A549 (cell line): ENCODE measurements around the gene DCAF8L1. TPM values are rescaled to one million over a fixed set of nuclear protein-coding genes. Genes with fewer than 3 reads are reported as not detected.
"Not testable (repeated sequence)": the region's sequence is repeated elsewhere in the genome, so short reads cannot be mapped to it uniquely, and the experiment has no call there.

ENCODE experiments used
- ATAC-seq, 2 experiments: fragments of 200-7000 bp in 1 of 2; fragments of >200 bp in 1 of 2; cut with Nextera tagmentation in 1 of 2; cut with Tn5 transposase in 1 of 2; 3 replicates each; pipeline versions ENCODE4 v1.8.0 to v1.9.1; 2018 to 2020; ENCODE audit warnings: mild to moderate bottlenecking in 1 of 2, moderate library complexity in 1 of 2
- CTCF ChIA-PET: fragments of 300-600 bp; sonication (Branson Sonifier 250); formaldehyde crosslinking; extraction: SDS; loops from one replicate; lab custom pipeline; 2021; ENCODE audit warnings: antibody characterized with exemption, inconsistent platforms; lab: Yijun Ruan, JAX
- POLR2A ChIA-PET: fragments of 350-600 bp; formaldehyde crosslinking; extraction: SDS; loops from one replicate; lab custom pipeline; 2021; ENCODE audit warnings: antibody characterized with exemption, inconsistent platforms; lab: Yijun Ruan, JAX
- DNase-seq, 2 experiments: peaks; one replicate each; pipeline versions ENCODE4 v3.0.0 to v3.0.0-alpha.2; 2011 to 2016; ENCODE audit warnings: low read depth in 1 of 2, low spot score in 1 of 2
- FAIRE-seq: peaks from 2 replicates; lab custom pipeline; 2011; peaks lifted over from hg19 to GRCh38; lab: Jason Lieb, UNC
- H3K27ac ChIP-seq, 2 experiments: fragments of >200 bp; sonication (Bioruptor Twin); formaldehyde crosslinking; 3 replicates each; pipeline ENCODE4 v1.5.1; 2016 to 2017
- H3K4me1 ChIP-seq: fragments of >200 bp; sonication (Bioruptor Twin); formaldehyde crosslinking; 3 replicates; pipeline ENCODE4 v1.6.1; 2016
- H3K4me2 ChIP-seq: fragments of >200 bp; sonication (Bioruptor Twin); formaldehyde crosslinking; 3 replicates; pipeline ENCODE4 v1.6.1; 2016
- H3K4me3 ChIP-seq: fragments of >200 bp; sonication (Bioruptor Twin); formaldehyde crosslinking; 3 replicates; pipeline ENCODE4 v1.5.1; 2016
- H3K9me3 ChIP-seq: fragments of >200 bp; sonication (Bioruptor Twin); formaldehyde crosslinking; 3 replicates; pipeline ENCODE4 v1.6.1; 2016
- BHLHE40 ChIP-seq: IDR thresholded peaks from 2 replicates; pipeline ENCODE4 v1.6.1; 2012; ENCODE audit warnings: low read depth, low read length, inconsistent platforms
- CHD4 ChIP-seq: fragments of 200-600 bp; sonication (generic); IDR thresholded peaks from 2 replicates; pipeline ENCODE4 v1.6.1; 2016; ENCODE audit warnings: antibody characterized with exemption, mild to moderate bottlenecking, borderline replicate concordance
- EHF ChIP-seq: fragments of 250-450 bp; sonication (Bioruptor Pico); IDR thresholded peaks from 2 replicates; pipeline ENCODE4 v1.5.0; 2020; ENCODE audit warnings: mild to moderate bottlenecking
- EHMT2 ChIP-seq: fragments of 200-600 bp; sonication (generic); IDR thresholded peaks from 2 replicates; pipeline ENCODE4 v1.6.1; 2016; ENCODE audit warnings: antibody characterized with exemption, low read depth, mild to moderate bottlenecking, moderate library complexity
- EP300 ChIP-seq, 2 experiments: fragments of >200 bp; sonication (Bioruptor Twin); formaldehyde crosslinking; IDR thresholded peaks; 2 replicates in 1 of 2; 3 replicates in 1 of 2; pipeline ENCODE4 v1.6.1; 2016 to 2017
- FOXS1 ChIP-seq: fragments of 250-450 bp; sonication (Bioruptor Pico); IDR thresholded peaks from 2 replicates; pipeline ENCODE4 v1.5.0; 2020; ENCODE audit warnings: mild to moderate bottlenecking, moderate library complexity
- GATA3 ChIP-seq: IDR thresholded peaks from 2 replicates; pipeline ENCODE4 v1.6.1; 2012; ENCODE audit warnings: borderline replicate concordance
- HOXA7 ChIP-seq: fragments of 250-450 bp; sonication (Bioruptor Pico); IDR thresholded peaks from 2 replicates; pipeline ENCODE4 v1.5.0; 2020; ENCODE audit warnings: mild to moderate bottlenecking, moderate library complexity
- HOXB13 ChIP-seq: fragments of 250-450 bp; sonication (Bioruptor Pico); IDR thresholded peaks from 2 replicates; pipeline ENCODE4 v1.5.0; 2020; ENCODE audit warnings: low read depth, mild to moderate bottlenecking, moderate library complexity
- HOXB5 ChIP-seq: fragments of 250-450 bp; sonication (Bioruptor Pico); IDR thresholded peaks from 2 replicates; pipeline ENCODE4 v1.5.0; 2020; ENCODE audit warnings: mild to moderate bottlenecking, moderate library complexity
- KDM1A ChIP-seq: fragments of 200-600 bp; sonication (generic); IDR thresholded peaks from 2 replicates; pipeline ENCODE4 v1.6.1; 2016; ENCODE audit warnings: low read depth, mild to moderate bottlenecking
- MAZ ChIP-seq: fragments of 150-350 bp; IDR thresholded peaks from 2 replicates; pipeline ENCODE4 v1.6.1; 2014; ENCODE audit warnings: antibody characterized with exemption, low read depth, low read length, borderline replicate concordance
- NPAS2 ChIP-seq: fragments of 250-450 bp; sonication (Bioruptor Pico); IDR thresholded peaks from 2 replicates; pipeline ENCODE4 v1.8.0; 2022; ENCODE audit warnings: mild to moderate bottlenecking, moderate library complexity, borderline replicate concordance
- NR3C1 ChIP-seq: fragments of >200 bp; sonication (Bioruptor Twin); formaldehyde crosslinking; IDR thresholded peaks from 3 replicates; pipeline ENCODE4 v1.6.1; 2017
- PHF8 ChIP-seq: fragments of 200-600 bp; sonication (generic); IDR thresholded peaks from 2 replicates; pipeline ENCODE4 v1.6.1; 2016; ENCODE audit warnings: low read depth, mild to moderate bottlenecking, antibody characterized with exemption, moderate library complexity, borderline replicate concordance
- SREBF2 ChIP-seq: fragments of 450-650 bp; IDR thresholded peaks from 2 replicates; pipeline ENCODE4 v1.6.1; 2014; ENCODE audit warnings: mild to moderate bottlenecking, moderate library complexity
- TFCP2L1 ChIP-seq: fragments of 250-450 bp; sonication (Bioruptor Pico); IDR thresholded peaks from 2 replicates; pipeline ENCODE4 v1.5.0; 2021; ENCODE audit warnings: mild to moderate bottlenecking
- TP53 ChIP-seq: fragments of 250-450 bp; sonication (Bioruptor Pico); IDR thresholded peaks from 2 replicates; pipeline ENCODE4 v1.5.0; 2021; ENCODE audit warnings: mild to moderate bottlenecking, moderate library complexity
- ZC3H11A ChIP-seq: fragments of 450-650 bp; IDR thresholded peaks from 2 replicates; pipeline ENCODE4 v1.6.1; 2014; ENCODE audit warnings: antibody characterized with exemption, mild to moderate bottlenecking
- ZFP36 ChIP-seq: fragments of 450-650 bp; IDR thresholded peaks from 2 replicates; pipeline ENCODE4 v1.6.1; 2014; ENCODE audit warnings: borderline replicate concordance; ENCODE audit not compliant: partially characterized antibody
- ZSCAN20 ChIP-seq: fragments of 250-450 bp; sonication (Bioruptor Pico); IDR thresholded peaks from 2 replicates; pipeline ENCODE4 v1.8.0; 2022; ENCODE audit warnings: mild to moderate bottlenecking, moderate library complexity
- WGBS: methylation state at CpG from one replicate; pipeline ENCODE4 v1.1.6; 2017; ENCODE audit errors: missing lambda C conversion rate; 5-methylcytosine and 5-hydroxymethylcytosine counted together
- polyA plus RNA-seq, 4 experiments: library from polyadenylated mRNA; depleted of rRNA in 3 of 4; stranded (reverse); fragments of >200 nt; fragmentation: RNase III in 1 of 4; extraction: RNeasy Plus Mini Kit Qiagen cat#74134 plus additional on column Dnase treatment in 1 of 4; gene quantifications; 2 replicates in 3 of 4; 3 replicates in 1 of 4; pipeline ENCODE4 v1.2.3, GENCODE V29; 2011 to 2017
- TF ChIP-seq, protein P1 (sequence below): fragments of 200-600 bp; sonication (generic); IDR thresholded peaks from 2 replicates; pipeline ENCODE4 v1.6.1; 2016; ENCODE audit warnings: antibody characterized with exemption, mild to moderate bottlenecking, moderate library complexity
- TF ChIP-seq, protein P2 (sequence below): fragments of 150-350 bp; IDR thresholded peaks from 2 replicates; pipeline ENCODE4 v1.6.1; 2014; ENCODE audit warnings: low read depth, mild to moderate bottlenecking, low read length
- TF ChIP-seq, protein P3 (sequence below): fragments of >200 bp; sonication (Bioruptor Twin); formaldehyde crosslinking; IDR thresholded peaks from 3 replicates; pipeline ENCODE4 v1.6.1; 2016
- TF ChIP-seq, protein P4 (sequence below): IDR thresholded peaks from 2 replicates; pipeline ENCODE4 v1.6.1; 2012
- TF ChIP-seq, protein P5 (sequence below): fragments of >200 bp; sonication (Bioruptor Twin); formaldehyde crosslinking; IDR thresholded peaks from 3 replicates; pipeline ENCODE4 v1.5.1; 2016

Gene DCAF8L1
- polyA plus RNA-seq, 2 of the 4 experiments (the other 2 are of a cell fraction), result not detected

DNA sequence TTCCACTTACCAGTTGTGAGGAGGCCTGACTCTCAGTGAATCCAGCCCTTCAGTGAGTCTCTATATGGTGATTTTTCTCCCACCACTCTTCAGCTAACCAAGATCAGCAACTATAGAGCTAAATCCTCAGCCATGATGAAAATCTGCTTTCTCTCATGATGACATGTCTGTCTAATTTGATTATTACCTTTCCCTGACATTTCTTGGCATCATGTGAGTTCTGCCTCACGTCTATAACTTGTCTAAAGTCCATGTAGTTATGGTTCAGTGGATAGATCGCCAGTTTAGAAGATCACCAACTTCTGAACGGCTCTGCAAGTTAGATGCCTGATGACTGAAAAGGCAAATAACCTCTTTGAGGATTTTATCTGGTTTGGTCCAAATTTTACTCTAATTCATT lies 14.9 kb upstream of the DCAF8L1 start (continued):
- TF ChIP-seq, protein P1, sequence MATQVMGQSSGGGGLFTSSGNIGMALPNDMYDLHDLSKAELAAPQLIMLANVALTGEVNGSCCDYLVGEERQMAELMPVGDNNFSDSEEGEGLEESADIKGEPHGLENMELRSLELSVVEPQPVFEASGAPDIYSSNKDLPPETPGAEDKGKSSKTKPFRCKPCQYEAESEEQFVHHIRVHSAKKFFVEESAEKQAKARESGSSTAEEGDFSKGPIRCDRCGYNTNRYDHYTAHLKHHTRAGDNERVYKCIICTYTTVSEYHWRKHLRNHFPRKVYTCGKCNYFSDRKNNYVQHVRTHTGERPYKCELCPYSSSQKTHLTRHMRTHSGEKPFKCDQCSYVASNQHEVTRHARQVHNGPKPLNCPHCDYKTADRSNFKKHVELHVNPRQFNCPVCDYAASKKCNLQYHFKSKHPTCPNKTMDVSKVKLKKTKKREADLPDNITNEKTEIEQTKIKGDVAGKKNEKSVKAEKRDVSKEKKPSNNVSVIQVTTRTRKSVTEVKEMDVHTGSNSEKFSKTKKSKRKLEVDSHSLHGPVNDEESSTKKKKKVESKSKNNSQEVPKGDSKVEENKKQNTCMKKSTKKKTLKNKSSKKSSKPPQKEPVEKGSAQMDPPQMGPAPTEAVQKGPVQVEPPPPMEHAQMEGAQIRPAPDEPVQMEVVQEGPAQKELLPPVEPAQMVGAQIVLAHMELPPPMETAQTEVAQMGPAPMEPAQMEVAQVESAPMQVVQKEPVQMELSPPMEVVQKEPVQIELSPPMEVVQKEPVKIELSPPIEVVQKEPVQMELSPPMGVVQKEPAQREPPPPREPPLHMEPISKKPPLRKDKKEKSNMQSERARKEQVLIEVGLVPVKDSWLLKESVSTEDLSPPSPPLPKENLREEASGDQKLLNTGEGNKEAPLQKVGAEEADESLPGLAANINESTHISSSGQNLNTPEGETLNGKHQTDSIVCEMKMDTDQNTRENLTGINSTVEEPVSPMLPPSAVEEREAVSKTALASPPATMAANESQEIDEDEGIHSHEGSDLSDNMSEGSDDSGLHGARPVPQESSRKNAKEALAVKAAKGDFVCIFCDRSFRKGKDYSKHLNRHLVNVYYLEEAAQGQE, result no peak
- no peak for TF ChIP-seq ZFP36

DNA sequence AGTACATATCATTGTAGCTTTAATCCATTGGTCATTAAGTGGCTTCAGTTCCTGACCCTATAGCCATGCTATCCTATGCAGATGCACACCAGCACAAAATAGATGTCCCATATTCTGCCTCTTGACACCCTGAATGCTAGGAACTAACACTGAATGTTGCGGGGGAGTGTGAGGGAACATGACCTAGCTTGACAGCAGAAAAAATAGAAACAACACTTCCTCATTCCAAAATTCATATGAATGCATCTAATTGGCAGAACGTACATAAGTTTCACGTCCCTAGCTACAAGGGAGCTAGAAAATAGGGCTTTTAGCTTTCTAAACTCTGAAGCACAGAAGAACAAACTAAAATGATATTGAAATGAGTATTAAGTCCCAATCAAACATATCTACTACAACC lies 14.4 kb upstream of the DCAF8L1 start:
- TF ChIP-seq EHMT2 (no peak), KDM1A (no peak), ZSCAN20 (CRISPR knock-in tag) (no peak), NPAS2 (CRISPR knock-in tag) (no peak), HOXB13 (CRISPR knock-in tag) (no peak), CHD4 (no peak), TP53 (no peak)
- TF ChIP-seq, protein P2, sequence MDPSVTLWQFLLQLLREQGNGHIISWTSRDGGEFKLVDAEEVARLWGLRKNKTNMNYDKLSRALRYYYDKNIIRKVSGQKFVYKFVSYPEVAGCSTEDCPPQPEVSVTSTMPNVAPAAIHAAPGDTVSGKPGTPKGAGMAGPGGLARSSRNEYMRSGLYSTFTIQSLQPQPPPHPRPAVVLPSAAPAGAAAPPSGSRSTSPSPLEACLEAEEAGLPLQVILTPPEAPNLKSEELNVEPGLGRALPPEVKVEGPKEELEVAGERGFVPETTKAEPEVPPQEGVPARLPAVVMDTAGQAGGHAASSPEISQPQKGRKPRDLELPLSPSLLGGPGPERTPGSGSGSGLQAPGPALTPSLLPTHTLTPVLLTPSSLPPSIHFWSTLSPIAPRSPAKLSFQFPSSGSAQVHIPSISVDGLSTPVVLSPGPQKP, result no peak
- TF ChIP-seq, protein P3, sequence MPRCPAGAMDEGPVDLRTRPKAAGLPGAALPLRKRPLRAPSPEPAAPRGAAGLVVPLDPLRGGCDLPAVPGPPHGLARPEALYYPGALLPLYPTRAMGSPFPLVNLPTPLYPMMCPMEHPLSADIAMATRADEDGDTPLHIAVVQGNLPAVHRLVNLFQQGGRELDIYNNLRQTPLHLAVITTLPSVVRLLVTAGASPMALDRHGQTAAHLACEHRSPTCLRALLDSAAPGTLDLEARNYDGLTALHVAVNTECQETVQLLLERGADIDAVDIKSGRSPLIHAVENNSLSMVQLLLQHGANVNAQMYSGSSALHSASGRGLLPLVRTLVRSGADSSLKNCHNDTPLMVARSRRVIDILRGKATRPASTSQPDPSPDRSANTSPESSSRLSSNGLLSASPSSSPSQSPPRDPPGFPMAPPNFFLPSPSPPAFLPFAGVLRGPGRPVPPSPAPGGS, result no peak
- TF ChIP-seq, protein P4, sequence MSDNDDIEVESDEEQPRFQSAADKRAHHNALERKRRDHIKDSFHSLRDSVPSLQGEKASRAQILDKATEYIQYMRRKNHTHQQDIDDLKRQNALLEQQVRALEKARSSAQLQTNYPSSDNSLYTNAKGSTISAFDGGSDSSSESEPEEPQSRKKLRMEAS, result no peak
- POLR2A ChIA-PET, result interaction anchor here (0.6 kb wide), 1 partner anchor 416 kb away, joined by 3 read pairs; no protein-coding TSS in a partner anchor
- no peak overlapping the region for H3K4me3 ChIP-seq
- WGBS, result 45% methylated on average over 3 of the region's 3 CpGs
- no peak overlapping the region for H3K27ac ChIP-seq
- no peaks in the 10 kb centered on the region for H3K4me1 ChIP-seq
- ATAC-seq (no peak), FAIRE-seq (no peak), DNase-seq (no peak)
- CTCF ChIA-PET, result no interaction called here
- no peak overlapping the region for H3K4me2 ChIP-seq
- no peaks in the 10 kb centered on the region for H3K9me3 ChIP-seq

DNA sequence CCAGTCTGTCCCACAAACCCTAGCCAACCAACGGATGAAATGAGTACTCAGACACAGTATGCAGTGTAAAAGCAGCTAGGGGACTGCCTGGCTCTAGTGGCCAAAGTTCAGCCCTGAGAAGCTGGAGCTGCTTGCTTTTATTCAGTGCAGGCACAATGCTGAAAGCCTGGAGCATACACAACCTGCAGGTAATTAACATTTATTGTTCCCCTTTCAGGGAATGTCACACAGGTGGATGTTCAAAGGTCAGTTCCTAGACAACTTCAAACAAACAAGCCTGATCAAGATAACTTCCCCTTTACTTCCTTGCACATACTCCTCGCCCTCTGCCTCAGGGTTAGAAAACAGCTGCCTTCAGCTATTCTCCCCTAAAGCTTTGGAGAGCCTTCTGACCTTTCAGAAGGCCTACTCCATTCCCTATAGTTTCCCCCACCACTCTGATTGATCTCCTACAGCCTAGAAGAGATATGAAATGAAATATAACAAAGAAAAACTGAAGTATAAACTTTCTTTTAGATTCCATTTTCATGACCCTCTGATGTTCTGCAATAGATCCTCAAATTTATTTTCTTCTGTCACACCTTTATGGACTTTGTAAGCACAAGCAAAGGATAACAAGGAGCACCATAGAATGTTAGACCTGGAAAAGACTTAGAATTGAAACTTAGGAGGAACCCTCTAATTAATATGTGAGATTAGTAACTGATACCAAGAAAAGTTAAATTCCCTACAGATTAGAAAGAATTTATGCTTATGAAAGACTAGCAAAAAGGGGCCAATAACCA lies 6.8 kb upstream of the DCAF8L1 start:
- no peak overlapping the region for H3K27ac ChIP-seq
- ChIA-PET CTCF (no interaction called here), POLR2A (no interaction called here)
- H3K4me3 ChIP-seq, result no peak overlapping the region
- ATAC-seq (no peak), FAIRE-seq (peak; percentile 97), DNase-seq (no peak)
- no peaks in the 10 kb centered on the region for H3K9me3 ChIP-seq
- no peaks in the 10 kb centered on the region for H3K4me1 ChIP-seq
- 6% methylated on average over 2 of the region's 2 CpGs for WGBS
- no peak for TF ChIP-seq ZFP36
- no peak for TF ChIP-seq CHD4
- no peak for TF ChIP-seq PHF8
- no peak for TF ChIP-seq HOXB5 (CRISPR knock-in tag)
- TF ChIP-seq HOXA7, result no peak
- no peak for TF ChIP-seq BHLHE40
- TF ChIP-seq TFCP2L1 (CRISPR knock-in tag), result no peak
- no peak for TF ChIP-seq FOXS1 (CRISPR knock-in tag)
- no peak for TF ChIP-seq ZC3H11A
- TF ChIP-seq SREBF2, result no peak
- no peak for TF ChIP-seq NR3C1
- TF ChIP-seq, protein P5, sequence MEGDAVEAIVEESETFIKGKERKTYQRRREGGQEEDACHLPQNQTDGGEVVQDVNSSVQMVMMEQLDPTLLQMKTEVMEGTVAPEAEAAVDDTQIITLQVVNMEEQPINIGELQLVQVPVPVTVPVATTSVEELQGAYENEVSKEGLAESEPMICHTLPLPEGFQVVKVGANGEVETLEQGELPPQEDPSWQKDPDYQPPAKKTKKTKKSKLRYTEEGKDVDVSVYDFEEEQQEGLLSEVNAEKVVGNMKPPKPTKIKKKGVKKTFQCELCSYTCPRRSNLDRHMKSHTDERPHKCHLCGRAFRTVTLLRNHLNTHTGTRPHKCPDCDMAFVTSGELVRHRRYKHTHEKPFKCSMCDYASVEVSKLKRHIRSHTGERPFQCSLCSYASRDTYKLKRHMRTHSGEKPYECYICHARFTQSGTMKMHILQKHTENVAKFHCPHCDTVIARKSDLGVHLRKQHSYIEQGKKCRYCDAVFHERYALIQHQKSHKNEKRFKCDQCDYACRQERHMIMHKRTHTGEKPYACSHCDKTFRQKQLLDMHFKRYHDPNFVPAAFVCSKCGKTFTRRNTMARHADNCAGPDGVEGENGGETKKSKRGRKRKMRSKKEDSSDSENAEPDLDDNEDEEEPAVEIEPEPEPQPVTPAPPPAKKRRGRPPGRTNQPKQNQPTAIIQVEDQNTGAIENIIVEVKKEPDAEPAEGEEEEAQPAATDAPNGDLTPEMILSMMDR, result no peak
- TF ChIP-seq GATA3, result no peak
- no peak for TF ChIP-seq MAZ
- no peak for TF ChIP-seq EHF
- no peak for TF ChIP-seq EP300 (IDR thresholded peaks at IDR 0.05)
- H3K4me2 ChIP-seq, result no peak overlapping the region

DNA sequence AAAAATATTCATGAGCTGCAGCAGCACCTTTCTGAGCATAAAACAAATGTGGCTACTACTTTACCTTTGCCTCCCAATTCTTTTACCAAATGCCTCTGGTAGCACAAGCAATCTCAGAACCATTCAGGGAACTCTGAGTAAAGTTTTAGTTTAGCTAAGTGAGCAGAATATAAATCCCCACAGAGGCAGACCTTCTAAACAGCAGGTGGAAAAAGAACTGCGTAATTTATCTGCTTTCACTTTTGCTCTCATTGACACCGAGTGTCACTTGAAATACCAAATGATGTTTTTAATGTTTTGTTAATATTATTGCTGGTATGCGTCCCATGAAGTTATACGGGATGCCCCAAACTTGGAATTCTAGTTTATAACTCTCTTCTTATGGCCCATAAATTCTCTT lies 4.3 kb downstream of the DCAF8L1 start:
- H3K4me3 ChIP-seq, H3K4me1 ChIP-seq, H3K9me3 ChIP-seq, H3K27ac ChIP-seq, DNase-seq, POLR2A ChIA-PET, CTCF ChIA-PET, FAIRE-seq, ATAC-seq: not testable (repeated sequence)
- 44% methylated on average over 4 of the region's 4 CpGs for WGBS
- peak overlapping the region; percentile 28; the same call in 1 of the 3 replicates for H3K4me2 ChIP-seq
